ENCODE data around the gene LARGE1.

LARGE1 gene

DNA sequence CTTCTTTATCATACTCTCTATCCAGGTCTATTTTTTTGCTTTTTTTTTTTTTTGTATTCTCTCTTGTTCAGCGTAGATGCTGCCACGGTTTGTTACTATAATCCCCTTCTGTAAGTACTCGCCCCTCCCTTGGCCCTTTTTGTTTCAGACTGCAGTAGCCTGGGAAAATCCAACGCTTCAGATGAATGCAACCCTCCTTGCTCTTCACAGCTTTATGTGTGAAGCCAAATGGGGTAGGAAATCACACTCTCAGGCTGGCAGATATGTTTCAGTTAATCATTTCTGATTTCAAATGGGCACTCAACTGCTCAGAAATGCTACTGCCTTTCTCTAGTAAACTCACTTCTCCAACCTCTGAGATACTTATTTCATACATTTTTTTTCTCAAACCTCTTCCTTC lies 149.1 kb downstream of the LARGE1 start:
- TF ChIP-seq, protein P1, sequence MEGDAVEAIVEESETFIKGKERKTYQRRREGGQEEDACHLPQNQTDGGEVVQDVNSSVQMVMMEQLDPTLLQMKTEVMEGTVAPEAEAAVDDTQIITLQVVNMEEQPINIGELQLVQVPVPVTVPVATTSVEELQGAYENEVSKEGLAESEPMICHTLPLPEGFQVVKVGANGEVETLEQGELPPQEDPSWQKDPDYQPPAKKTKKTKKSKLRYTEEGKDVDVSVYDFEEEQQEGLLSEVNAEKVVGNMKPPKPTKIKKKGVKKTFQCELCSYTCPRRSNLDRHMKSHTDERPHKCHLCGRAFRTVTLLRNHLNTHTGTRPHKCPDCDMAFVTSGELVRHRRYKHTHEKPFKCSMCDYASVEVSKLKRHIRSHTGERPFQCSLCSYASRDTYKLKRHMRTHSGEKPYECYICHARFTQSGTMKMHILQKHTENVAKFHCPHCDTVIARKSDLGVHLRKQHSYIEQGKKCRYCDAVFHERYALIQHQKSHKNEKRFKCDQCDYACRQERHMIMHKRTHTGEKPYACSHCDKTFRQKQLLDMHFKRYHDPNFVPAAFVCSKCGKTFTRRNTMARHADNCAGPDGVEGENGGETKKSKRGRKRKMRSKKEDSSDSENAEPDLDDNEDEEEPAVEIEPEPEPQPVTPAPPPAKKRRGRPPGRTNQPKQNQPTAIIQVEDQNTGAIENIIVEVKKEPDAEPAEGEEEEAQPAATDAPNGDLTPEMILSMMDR (IDR thresholded peaks at IDR 0.05; ENCODE audit: low read depth, low read length): no peak
- no peaks in the 10 kb centered on the region for H3K27me3 ChIP-seq
- no peaks in the 10 kb centered on the region; the same call in 1 of the 2 replicates for H3K9me3 ChIP-seq
- no peaks in the 10 kb centered on the region for H3K4me1 ChIP-seq
- no peak for DNase-seq
- H3K4me3 ChIP-seq (ENCODE audit: low read depth, low read length): no peak overlapping the region
- no peaks in the 10 kb centered on the region for H3K36me3 ChIP-seq

DNA sequence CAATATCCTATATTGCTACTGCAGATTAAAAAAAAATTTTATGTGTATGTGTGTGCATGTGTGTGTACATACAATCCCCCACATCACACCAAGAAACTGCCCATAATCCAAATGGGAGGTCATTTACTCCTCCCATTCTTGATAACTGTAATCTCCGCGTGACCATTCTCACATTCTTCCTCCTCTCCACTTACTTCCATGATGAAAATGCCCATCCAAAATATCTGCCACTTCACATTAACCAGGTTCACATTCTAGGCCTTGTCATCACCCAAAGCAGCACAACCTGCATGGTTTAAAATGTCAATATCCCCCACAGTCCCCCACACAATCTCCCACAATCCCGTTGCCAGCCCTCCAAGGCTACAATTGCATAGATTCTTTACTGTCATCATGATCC lies 149.6 kb downstream of the LARGE1 start:
- H3K4me1 ChIP-seq: no peaks in the 10 kb centered on the region
- H3K9me3 ChIP-seq: no peaks in the 10 kb centered on the region; the same call in 1 of the 2 replicates
- no peaks in the 10 kb centered on the region for H3K36me3 ChIP-seq
- H3K27me3 ChIP-seq: no peaks in the 10 kb centered on the region
- no peak for DNase-seq
- no peak overlapping the region for H3K4me3 ChIP-seq (ENCODE audit: low read depth, low read length)
- TF ChIP-seq, protein P1 (IDR thresholded peaks at IDR 0.05; ENCODE audit: low read depth, low read length): no peak

DNA sequence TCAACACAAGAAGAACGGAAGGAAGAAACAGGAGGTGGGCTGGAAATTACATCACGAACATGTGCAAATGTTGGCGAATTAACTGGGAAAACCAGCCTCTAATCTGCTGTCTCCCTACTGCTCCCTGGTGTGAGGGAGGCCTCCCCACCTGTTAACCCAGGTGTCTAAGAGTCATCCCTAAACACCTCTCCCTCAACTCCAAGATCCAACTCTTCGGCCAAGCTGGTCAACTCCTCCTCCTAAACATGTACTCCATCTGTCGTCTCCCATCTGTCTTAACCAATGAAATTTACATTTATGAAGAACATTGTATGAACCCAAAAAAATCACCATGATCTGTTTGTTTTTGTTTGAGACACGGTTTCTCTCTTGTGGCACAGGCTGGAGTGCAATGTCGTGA lies 154.2 kb downstream of the LARGE1 start:
- no peaks in the 10 kb centered on the region for H3K9me3 ChIP-seq
- no peaks in the 10 kb centered on the region for H3K27me3 ChIP-seq
- H3K36me3 ChIP-seq: no peaks in the 10 kb centered on the region
- TF ChIP-seq, protein P1 (IDR thresholded peaks at IDR 0.05; ENCODE audit: low read depth, low read length): no peak
- no peak overlapping the region for H3K4me3 ChIP-seq (ENCODE audit: low read depth, low read length)
- H3K4me1 ChIP-seq: no peaks in the 10 kb centered on the region
- DNase-seq: no peak

DNA sequence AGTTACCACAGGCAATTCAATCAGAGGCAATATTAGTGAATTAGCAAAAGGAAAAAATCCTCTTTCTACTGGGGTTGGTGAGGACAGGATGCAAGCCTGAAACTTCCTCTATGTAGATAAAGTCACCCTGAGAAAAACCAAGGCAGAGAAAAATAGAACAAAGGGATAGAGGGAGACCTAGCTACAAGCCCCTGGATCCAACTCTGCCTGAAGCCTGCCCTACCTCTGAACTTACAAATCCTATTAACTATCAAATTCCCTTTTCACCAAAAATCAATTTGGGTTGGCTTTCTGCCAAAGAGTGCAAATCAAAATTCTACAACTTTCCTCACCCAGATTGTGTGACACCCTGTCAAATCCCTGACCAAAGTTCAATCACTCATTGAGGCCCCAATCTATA lies 161.3 kb downstream of the LARGE1 start:
- Histone ChIP-seq H3K36me3 (no peaks in the 10 kb centered on the region), H3K4me1 (no peaks in the 10 kb centered on the region), H3K27me3 (no peaks in the 10 kb centered on the region), H3K4me3 (ENCODE audit: low read depth, low read length) (no peak overlapping the region), H3K9me3 (no peaks in the 10 kb centered on the region; the same call in 1 of the 2 replicates)
- TF ChIP-seq, protein P1 (IDR thresholded peaks at IDR 0.05; ENCODE audit: low read depth, low read length): no peak
- no peak for DNase-seq

DNA sequence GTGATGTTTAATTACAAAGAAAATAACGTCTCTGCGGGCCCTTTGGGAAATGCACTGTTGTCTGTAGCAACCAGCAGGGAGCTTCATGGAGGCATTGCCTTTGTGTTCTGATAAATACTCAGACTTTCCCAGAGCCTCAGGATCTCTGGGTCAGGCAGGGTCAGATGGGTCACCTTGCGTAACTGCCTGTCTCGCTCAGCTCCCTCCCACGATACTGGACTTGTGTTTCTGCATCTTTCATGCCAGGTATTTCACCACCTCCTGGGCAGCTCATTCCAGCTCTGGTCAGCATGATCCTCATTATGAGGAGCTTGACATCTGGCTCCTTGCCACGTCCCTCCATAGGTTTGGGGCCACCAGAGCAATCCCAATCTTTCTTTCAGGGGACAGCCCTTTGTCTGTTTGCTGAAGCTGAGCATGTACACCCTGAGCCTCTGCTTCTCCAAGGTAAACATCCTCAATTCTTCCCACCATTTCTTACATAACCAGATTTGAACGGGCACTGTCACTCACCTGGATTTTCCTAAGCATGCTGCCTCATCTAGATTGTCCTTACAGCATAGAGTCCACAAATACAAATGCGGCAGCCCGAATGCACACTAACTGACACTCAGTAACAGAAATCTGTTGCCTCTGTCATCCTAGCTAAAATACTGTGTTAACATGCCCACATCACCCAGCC lies 162.3 kb downstream of the LARGE1 start:
- no peak for DNase-seq

More for the DNA sequence above, 162.3 kb downstream of the LARGE1 start:
- no peaks in the 10 kb centered on the region for H3K36me3 ChIP-seq
- H3K9me3 ChIP-seq: no peaks in the 10 kb centered on the region; the same call in 1 of the 2 replicates
- TF ChIP-seq, protein P1 (IDR thresholded peaks at IDR 0.05; ENCODE audit: low read depth, low read length): no peak
- H3K4me3 ChIP-seq (ENCODE audit: low read depth, low read length): no peak overlapping the region
- H3K4me1 ChIP-seq: no peaks in the 10 kb centered on the region
- no peaks in the 10 kb centered on the region for H3K27me3 ChIP-seq

All from BE2C (cell line).